Stimulated activated CD8-positive, alpha-beta memory T cell treated with anti-CD3 and anti-CD28 coated beads, Interleukin-7, amount 100 ng/mL, for 1 hour (primary cell): ENCODE data around the gene STON2.
A peak's percentile ranks its signal among the peaks of the same experiment; 100 is the strongest.
"Not testable (repeated sequence)": the region's sequence is repeated elsewhere in the genome, so short reads cannot be mapped to it uniquely, and the experiment has no call there.

Source experiments
- DNase-seq, 2 donors: peaks; one replicate each; pipeline ENCODE4 v3.0.0-alpha.2; 2020; ENCODE audit warnings: low read depth in 2 of 2

The STON2 gene

DNA sequence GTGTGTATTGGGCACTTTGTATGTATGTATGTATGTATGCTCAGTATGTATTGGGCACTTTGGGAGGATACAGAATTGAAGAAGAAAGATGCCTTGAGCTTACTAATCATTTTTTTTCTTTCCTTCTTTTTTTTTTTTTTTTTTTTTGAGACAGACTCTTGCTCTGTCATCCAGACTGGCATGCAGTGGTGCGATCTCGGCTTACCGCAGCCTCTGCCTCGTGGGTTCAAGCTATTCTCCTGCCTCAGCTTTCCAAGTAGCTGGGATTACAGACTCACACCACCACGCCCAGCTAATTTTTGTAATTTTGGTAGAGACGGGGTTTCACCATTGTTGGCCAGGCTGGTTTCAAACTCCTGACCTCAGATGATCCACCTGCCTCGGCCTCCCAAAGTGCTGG, 176.3 kb downstream of the STON2 start:
- DNase-seq: not testable (repeated sequence)

DNA sequence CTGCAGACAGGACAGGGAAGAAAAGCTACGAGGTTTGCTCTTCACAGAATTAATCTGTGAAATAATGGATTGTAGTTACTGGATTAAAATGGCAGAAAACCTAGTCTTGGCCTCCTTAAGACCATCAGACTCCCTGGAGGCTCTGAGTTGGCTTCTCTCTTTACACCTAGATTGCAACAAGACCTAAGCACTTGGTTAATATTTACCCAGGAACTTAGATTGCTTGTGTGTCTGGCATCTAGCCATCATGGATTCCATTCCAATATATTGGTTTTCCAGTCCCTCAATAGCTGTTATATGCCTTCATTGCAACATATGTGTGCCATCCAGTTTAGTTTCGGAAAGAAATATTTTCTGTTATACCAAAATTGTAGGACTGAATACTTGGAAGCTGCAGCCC, 177.4 kb downstream of the STON2 start:
- DNase-seq: no peak

DNA sequence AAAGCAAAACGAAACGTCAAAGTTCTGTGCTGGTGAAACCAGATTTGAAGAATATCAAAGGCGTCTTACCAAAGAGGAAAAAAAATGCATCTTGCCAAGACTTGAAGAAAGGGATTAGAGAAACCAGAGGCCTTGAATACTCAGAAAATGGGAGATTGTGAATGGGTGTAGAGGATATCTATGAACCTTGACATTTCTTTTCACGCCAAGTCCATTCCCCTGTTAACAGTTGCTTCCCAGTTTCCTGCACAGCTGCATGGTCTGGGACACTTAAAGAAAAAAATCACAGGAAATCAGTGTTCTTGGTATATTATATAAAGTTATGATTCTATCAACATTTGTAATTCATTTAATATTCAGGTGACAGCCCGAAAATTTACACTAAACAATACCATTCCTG, 178.0 kb downstream of the STON2 start:
- no peak for DNase-seq

DNA sequence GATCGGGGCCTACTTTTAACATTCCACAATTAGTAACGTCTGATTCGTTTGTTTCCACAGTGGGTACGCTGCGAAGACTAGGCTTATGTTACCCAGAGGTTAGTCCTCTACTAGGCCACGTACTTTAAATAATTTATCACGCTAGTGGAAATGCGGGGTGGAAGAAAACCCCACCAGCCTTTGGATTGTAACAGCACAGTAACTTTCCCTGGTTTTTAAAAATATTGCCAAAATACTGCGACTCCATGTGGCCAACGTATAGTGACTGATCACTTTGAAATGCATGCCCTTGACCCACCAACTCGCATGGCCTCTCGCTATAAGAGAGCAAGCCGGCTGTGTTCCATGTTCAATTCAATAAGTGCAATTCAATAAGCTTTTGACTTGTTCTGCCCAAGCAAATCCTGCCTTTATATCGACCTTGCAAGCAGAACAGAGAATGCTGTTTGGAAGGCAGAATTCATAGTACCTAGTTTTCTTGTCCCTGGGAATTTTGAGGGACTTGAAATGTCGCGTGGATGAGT, 178.5 kb downstream of the STON2 start:
- no peak for DNase-seq

DNA sequence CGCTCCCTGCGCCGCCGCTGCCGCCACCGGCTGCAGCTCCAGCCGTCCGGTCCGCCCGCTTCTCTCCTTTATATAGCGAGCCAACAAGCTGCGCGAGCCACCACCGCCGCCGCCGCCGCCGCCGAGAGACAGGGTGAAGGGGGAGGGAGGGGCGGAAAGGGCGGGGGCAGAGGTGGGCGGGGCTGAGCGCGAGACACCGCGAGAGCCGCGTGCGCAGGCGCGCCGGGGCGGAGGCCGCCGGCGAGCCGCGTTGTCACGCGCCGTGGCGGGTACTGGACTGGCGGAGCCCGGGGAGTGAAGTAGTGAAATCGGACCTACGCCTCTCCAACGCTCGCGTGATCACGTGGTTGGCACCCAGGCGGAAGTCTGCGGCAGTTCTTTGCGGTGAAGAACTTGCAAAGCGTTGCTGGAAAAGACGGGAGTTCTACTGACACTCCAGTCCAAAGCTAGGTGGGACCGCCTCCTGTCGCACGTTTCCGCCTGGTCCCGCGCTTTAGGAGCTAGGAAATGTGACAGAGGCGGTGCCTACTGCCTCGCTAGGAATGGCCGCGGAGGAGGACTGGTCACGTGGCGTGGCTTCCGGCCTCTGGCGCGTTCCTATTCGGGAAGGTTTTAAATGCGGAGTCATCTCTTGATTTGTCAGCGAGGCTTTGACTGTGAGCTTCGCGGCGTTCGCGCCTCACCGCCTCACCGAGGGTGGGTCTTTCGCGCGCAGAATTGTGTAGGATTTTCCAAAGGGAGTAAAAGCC, 179.1 kb downstream of the STON2 start, which contains the start of gene GTF2A1:
Gene GTF2A1 (minus strand): TSS at position 130 of the 749 bp plus-strand sequence. CDS start 441 bp downstream, outside the sequence.
- peak; percentile 87 to 88 for DNase-seq

DNA sequence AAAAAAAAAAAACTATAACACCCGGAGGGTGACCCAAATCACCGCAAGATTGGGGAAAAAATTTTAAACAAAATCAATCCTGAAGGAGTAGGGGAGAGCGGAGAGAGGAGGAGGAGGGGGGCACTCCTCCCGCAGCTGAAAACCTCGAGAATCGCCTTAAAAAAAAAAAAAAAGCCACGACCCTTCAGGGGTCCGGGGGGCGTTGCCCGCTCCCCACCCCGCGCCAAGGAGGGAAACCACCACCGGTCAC, 179.6 kb downstream of the STON2 start:
- DNase-seq: no peak

DNA sequence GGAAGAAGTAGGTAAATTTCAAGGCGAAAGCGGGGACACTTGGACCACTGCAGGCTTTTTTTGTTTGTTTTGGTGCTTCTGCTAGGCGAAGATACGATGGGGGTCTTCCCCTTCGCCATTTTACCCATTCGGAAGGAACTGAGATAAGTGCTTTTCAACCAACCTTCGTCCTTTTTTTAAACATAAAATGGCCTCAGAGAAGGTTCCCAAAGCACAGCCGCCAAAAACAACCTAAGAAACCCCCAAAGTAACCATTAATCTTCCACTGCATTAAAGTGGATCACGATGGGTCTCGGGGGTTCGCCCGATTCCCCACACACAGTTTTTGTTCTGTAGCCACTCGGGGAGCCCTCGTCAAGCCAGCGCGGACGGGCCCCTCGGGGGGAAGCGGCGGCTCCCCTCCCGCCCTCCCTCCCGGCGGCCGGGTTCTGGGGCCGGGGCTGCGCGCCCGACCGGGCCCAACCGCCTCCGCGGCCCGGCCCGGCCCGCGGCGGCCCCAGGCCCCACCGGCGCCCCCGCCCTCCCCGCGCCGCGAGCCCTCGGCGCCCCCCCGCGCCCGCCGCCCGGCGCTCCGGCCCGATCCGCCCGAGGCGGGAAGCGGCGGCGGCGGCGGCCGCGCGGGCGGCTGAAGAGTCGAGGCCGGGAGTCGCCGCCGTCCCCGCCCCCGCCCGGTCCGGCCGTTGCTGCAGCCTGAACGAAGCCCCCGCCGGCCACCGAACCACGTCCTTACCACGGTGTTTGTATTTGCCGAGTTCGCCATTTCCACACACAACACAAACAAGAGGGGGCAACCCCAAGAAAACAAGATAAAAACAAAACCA, 180.2 kb downstream of the STON2 start:
- no peak for DNase-seq

DNA sequence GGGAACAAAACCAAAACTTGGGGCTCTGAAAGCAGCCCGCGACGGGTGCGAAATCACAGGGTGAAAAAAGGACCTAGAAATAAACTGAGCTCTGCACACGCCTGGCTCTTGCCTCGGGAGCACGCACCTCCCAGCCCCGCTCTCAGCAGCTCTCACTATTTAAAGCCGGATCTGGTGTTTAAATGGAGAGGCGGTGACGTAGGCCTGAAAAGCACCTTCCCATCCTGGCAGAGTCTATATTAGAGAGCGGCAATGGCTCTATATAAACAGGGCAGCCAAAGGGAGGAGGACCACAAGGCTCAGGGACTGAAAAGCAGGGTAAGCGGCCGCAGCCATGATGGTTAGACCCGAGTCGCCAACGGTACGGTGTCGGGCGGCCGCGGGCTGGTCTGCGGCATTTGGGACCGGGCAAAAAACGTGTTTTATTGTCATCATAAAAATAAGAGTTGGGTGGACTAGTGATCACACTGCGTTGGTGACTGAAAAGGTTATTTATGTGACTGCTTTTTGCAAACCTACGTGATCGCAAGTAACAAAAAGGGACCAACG, 180.8 kb downstream of the STON2 start:
- peak; percentile 69 for DNase-seq

DNA sequence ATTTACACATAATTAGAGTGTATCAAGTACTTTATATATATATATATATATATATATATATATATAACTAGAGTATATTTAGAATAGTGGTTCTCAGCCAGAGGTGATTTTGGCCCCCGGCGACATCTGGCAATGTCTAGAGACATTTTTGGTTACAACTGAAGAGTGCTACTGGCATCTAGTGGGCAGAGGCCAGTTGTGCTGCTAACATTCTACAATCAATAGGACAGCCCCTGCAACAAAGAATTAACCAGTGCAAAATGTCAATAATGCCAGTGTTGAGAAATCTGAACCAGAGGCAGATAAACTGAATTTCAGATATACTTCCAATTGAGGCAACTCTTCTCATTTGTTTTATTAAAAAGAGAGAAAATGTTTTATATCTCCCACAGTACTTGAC, 188.3 kb downstream of the STON2 start:
- DNase-seq: no peak
